CD4-positive, alpha-beta T cell treated with Interleukin-4 for 4 hours (primary cell): ENCODE results near the gene TFPT.

Source experiments
- DNase-seq: peaks from one replicate; pipeline ENCODE4 v3.0.0-alpha.2; 2020

Gene TFPT

GRCh38 chr19:54069470-54069869 is 46.0 kb downstream of the TFPT start:
- no peak for DNase-seq

GRCh38 chr19:54063350-54064116 is 51.9 kb downstream of the TFPT start, which contains the start of gene VSTM1:
TSS of gene VSTM1 (minus strand) at chr19:54063897. CDS start at chr19:54063777, 120 bp downstream.
- no peak for DNase-seq

DNA sequence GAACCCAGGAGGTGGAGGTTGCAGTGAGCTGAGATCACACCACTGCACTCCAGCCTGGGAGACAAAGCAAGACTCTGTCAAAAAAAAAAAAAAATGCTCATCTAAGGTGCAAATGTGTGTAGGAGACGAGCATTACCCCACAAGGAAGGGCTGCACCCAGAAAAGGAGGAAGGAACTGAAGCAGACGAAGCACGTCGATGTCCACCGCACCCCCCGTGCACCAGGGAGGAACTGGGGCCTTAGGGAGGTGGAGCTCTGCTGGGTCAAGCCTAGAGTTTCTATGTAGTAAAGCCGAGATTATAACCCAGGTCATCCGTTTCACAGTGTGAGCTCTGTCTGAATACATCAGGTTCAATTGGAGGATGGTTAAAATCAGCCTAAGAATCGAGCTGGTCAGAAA is 52.8 kb downstream of the TFPT start:
- no peak for DNase-seq
